Measurements from ENCODE around the gene BCL2L1.

Gene BCL2L1

GRCh38 chr20:31690124-31690666 lies 32.5 kb downstream of the BCL2L1 start:
- ChIA-PET POLR2A (no interaction called here), CTCF (interaction anchor here (1.2 to 2.6 kb wide), 4 partner anchors 16 to 77 kb away, joined by 3 to 9 read pairs (median 5); no protein-coding TSS in a partner anchor)
- DNase-seq (ENCODE audit: extremely low spot score), result no peak
- TF ChIP-seq CTCF (IDR thresholded peaks at IDR 0.05; ENCODE audit: control extremely low read depth, extremely low read depth, low read depth, missing control alignments), result no peak

DNA sequence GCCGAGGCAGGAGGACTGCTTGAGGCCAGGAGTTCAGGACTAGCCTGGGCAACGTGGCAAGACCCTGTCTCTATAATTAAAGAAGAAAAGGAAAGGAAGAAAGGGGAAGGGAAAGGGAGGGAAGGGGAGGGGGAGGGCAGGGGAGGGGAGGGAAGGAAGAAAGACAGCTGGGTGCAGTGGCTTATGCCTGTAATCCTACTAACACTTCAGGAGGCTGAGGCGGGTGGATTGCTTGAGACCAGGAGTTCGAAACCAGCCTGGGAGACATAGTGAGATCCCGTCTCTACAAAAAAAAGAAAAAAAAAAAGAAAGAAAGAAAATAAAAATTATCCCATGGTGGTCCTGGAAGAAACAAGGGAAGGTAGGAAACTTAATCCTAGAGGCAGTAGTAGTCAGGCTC lies 33.5 kb downstream of the BCL2L1 start:
- no peak for DNase-seq (ENCODE audit: extremely low spot score)
- TF ChIP-seq CTCF (IDR thresholded peaks at IDR 0.05; ENCODE audit: control extremely low read depth, extremely low read depth, low read depth, missing control alignments), result no peak
- ChIA-PET POLR2A (interaction anchor here (0.5 kb wide), 1 partner anchor 116 kb away, joined by 5 read pairs; no protein-coding TSS in a partner anchor), CTCF (interaction anchor here (0.7 to 1.2 kb wide), 2 partner anchors 34 to 35 kb away, joined by 3 read pairs; no protein-coding TSS in a partner anchor)

GRCh38 chr20:31687777-31688176 lies 34.9 kb downstream of the BCL2L1 start:
- TF ChIP-seq CTCF (IDR thresholded peaks at IDR 0.05; ENCODE audit: control extremely low read depth, extremely low read depth, low read depth, missing control alignments), result no peak
- ChIA-PET POLR2A (interaction anchor here (0.6 to 0.7 kb wide), 2 partner anchors 31 to 141 kb away, joined by 4 to 7 read pairs; no protein-coding TSS in a partner anchor), CTCF (interaction anchor here (0.8 to 2.1 kb wide), 8 partner anchors 8 to 127 kb away, joined by 3 to 12 read pairs (median 4); no protein-coding TSS in a partner anchor)
- no peak for DNase-seq (ENCODE audit: extremely low spot score)

- CTCF ChIA-PET, result interaction anchor here (0.6 to 4.5 kb wide), 11 partner anchors 11 to 122 kb away, joined by 3 to 46 read pairs (median 7); partner anchors contain the start of gene BCL2L1
- DNase-seq (ENCODE audit: extremely low spot score), result no peak
- no peak for TF ChIP-seq CTCF (IDR thresholded peaks at IDR 0.05; ENCODE audit: control extremely low read depth, extremely low read depth, low read depth, missing control alignments)
- POLR2A ChIA-PET, result interaction anchor here (1.3 kb wide), 1 partner anchor 37 kb away, joined by 4 read pairs; the partner anchor contains the start of gene BCL2L1
Observed at GRCh38 chr20:31685853-31686643, 36.6 kb downstream of the BCL2L1 start.

- ChIA-PET CTCF (interaction anchor here (0.9 to 4.5 kb wide), 13 partner anchors 9 to 122 kb away, joined by 3 to 46 read pairs (median 4); partner anchors contain the start of gene BCL2L1), POLR2A (interaction anchor here (1.0 to 1.6 kb wide), 4 partner anchors 9 to 38 kb away, joined by 4 to 6 read pairs (median 4); partner anchors contain the start of gene BCL2L1)
- DNase-seq (ENCODE audit: extremely low spot score), result no peak
Observed at GRCh38 chr20:31684153-31685015, 38.3 kb downstream of the BCL2L1 start.

More at GRCh38 chr20:31684153-31685015, 38.3 kb downstream of the BCL2L1 start:
- TF ChIP-seq CTCF (IDR thresholded peaks at IDR 0.05; ENCODE audit: control extremely low read depth, extremely low read depth, low read depth, missing control alignments), result no peak
